K562 (cell line): ENCODE measurements around the gene EDRF1. TPM values are rescaled to one million over a fixed set of nuclear protein-coding genes. Genes with fewer than 3 reads are reported as not detected.

Experiments
- CBFA2T2 ChIP-seq: fragments of 450-650 bp; conservative IDR thresholded peaks from 2 replicates; pipeline ENCODE4 v1.6.1; 2017; ENCODE audit warnings: mild to moderate bottlenecking
- CHD7 ChIP-seq: fragments of 200-600 bp; sonication (generic); IDR thresholded peaks from one replicate; pipeline ENCODE4 v1.6.1; 2012; ENCODE audit warnings: mild to moderate bottlenecking, low read depth, low read length, inconsistent platforms
- FOXP4 ChIP-seq: sonication (generic); formaldehyde crosslinking; IDR thresholded peaks from 2 replicates; pipeline ENCODE4 v1.8.0; 2022; ENCODE audit warnings: mild to moderate bottlenecking, missing genetic modification reagents, borderline replicate concordance
- POLR2A ChIP-seq: fragments of 450-650 bp; conservative IDR thresholded peaks from 2 replicates; pipeline ENCODE4 v1.6.1; 2016
- SRF ChIP-seq, 2 experiments: fragments of 250-450, 450-650 bp in 1 of 2; sonication (Bioruptor Pico) in 1 of 2; sonication (generic) in 1 of 2; formaldehyde crosslinking; IDR thresholded peaks; 2 replicates each; pipeline versions ENCODE4 v1.5.0 to v1.5.1; 2020 to 2022; ENCODE audit warnings: mild to moderate bottlenecking in 1 of 2, missing genetic modification reagents in 1 of 2
- TFAP4 ChIP-seq: sonication (generic); formaldehyde crosslinking; IDR thresholded peaks from 2 replicates; pipeline ENCODE4 v1.8.0; 2022; ENCODE audit warnings: missing genetic modification reagents, mild to moderate bottlenecking, moderate library complexity, borderline replicate concordance
- ZBTB7A ChIP-seq: IDR thresholded peaks from 2 replicates; pipeline ENCODE4 v1.6.1; 2011; ENCODE audit warnings: low read depth, mild to moderate bottlenecking, low read length, moderate library complexity, borderline replicate concordance; ENCODE audit not compliant: control insufficient read depth
- polyA plus RNA-seq, 8 experiments: library from polyadenylated mRNA; depleted of rRNA in 4 of 8; stranded (reverse) in 5 of 8; unstranded in 3 of 8; fragments of >200 nt; fragmentation: Nextera tagmentation in 2 of 8; fragmentation: Illumina TruSeq in 1 of 8; extraction: Ambion mirVana in 2 of 8; extraction: Trizol in 1 of 8; gene quantifications; 2 replicates each; pipeline versions ENCODE4 v1.2.1 to v1.2.3, GENCODE V29; 2011 to 2014; ENCODE audit warnings: inconsistent platforms in 1 of 8, missing spikeins in 1 of 8
- total RNA-seq, 7 experiments: library from RNA; depleted of rRNA in 6 of 7; stranded (reverse); fragments of >200 nt in 6 of 7; fragmentation: Illumina TruSeq in 2 of 7; extraction: Trizol in 2 of 7; gene quantifications; 2 replicates each; pipeline versions ENCODE4 v1.2.1 to v1.2.3, GENCODE V29; 2011 to 2021; ENCODE audit warnings: low replicate concordance in 1 of 7

The EDRF1 gene
- total and polyA plus RNA-seq, 9 of the 15 experiments (the other 6 are each of a cell fraction or from before 2014, with no cell fraction given) = 7.6 to 26.0 (median 18.6) TPM

GRCh38 chr10:125722811-125723210 lies 3.3 kb downstream of the EDRF1 start (continued):
- TF ChIP-seq CHD7 (no peak), ZBTB7A (no peak), SRF (CRISPR knock-in tag; IDR thresholded peaks at IDR 0.05) (no peak), POLR2A (no peak), TFAP4 (CRISPR knock-in tag) (no peak), CBFA2T2 (no peak), FOXP4 (no peak)
